Epithelial cell of esophagus (primary cell): ENCODE measurements around the gene EMC1.

Experiments
- DNase-seq: peaks from one replicate; pipeline ENCODE4 v3.0.0; 2010; ENCODE audit warnings: low read depth
- H3K4me3 ChIP-seq: 2 replicates; pipeline ENCODE4 v1.5.1; 2011; ENCODE audit warnings: mild to moderate bottlenecking, low read length, control low read depth
- TF ChIP-seq, protein P1 (sequence below): IDR thresholded peaks from 2 replicates; pipeline ENCODE4 v1.5.1; 2011; ENCODE audit warnings: low read depth, mild to moderate bottlenecking, low read length, control low read depth, inconsistent platforms; ENCODE audit not compliant: insufficient read depth; ENCODE audit errors: missing control alignments

The EMC1 gene

DNA sequence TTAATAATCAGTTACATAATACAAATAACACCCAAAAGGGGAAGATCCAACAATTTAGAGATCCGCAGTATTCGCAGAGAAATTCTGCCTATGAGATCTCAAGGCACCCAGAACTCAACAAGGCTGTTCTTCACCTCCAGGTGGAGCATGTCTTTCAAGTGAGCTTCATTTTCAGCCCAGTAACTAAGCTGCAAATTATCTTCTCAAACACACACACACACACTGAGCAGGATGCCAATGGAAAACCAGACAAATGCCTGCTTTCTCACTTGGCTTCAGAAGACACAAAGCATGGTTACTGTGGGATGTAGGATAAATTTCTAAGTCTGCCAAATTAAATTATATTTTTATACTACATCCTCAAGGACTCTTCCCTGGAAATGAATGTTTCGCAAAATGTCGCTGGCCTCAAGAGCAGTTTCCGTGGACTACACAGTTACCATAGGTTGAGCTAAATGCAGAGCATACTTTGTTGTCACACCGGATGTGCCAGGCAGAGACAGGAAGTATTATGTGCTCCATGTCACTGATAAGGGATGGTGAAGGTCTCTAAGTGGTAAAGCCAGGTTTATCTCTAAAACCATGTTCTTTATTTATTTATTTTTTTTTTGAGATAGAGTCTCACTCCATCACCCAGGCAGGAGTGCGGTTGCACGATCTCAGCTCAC lies 71.6 kb downstream of the EMC1 start:
- no peak overlapping the region for H3K4me3 ChIP-seq
- peak; percentile 24 for DNase-seq
- TF ChIP-seq, protein P1, sequence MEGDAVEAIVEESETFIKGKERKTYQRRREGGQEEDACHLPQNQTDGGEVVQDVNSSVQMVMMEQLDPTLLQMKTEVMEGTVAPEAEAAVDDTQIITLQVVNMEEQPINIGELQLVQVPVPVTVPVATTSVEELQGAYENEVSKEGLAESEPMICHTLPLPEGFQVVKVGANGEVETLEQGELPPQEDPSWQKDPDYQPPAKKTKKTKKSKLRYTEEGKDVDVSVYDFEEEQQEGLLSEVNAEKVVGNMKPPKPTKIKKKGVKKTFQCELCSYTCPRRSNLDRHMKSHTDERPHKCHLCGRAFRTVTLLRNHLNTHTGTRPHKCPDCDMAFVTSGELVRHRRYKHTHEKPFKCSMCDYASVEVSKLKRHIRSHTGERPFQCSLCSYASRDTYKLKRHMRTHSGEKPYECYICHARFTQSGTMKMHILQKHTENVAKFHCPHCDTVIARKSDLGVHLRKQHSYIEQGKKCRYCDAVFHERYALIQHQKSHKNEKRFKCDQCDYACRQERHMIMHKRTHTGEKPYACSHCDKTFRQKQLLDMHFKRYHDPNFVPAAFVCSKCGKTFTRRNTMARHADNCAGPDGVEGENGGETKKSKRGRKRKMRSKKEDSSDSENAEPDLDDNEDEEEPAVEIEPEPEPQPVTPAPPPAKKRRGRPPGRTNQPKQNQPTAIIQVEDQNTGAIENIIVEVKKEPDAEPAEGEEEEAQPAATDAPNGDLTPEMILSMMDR, result peak; percentile 50

DNA sequence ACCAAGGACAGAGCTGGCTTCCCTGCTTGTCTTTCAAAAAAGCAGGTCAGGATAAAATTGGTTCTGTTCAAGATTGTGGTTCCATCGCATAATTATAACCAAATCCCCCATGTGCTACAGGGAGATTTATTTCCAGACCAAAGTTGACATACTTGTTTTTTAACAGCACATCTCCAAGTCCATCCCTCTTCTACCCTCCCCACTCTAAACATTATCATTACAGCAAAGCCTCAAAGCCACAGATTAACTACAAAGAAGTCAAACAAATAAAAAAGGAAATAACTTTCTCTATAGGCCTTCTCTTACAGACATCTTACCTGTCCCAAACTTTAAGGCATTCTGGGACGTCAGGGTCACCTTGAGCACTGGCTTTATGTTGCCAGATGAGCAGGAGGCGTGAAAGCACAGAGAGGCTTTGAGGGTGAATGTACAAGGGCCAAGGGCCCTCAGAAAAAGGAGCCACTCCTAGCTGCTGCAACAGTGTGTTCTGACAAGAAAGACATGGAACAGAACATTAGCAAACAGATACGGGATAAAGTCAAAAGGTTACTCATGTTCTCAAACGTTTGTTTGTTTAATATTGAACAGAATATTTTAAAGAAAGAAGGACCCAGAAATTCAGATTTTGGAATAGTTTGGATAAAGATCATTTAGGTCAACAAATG lies 72.5 kb downstream of the EMC1 start:
- no peak overlapping the region for H3K4me3 ChIP-seq
- TF ChIP-seq, protein P1, result no peak
- DNase-seq, result no peak

DNA sequence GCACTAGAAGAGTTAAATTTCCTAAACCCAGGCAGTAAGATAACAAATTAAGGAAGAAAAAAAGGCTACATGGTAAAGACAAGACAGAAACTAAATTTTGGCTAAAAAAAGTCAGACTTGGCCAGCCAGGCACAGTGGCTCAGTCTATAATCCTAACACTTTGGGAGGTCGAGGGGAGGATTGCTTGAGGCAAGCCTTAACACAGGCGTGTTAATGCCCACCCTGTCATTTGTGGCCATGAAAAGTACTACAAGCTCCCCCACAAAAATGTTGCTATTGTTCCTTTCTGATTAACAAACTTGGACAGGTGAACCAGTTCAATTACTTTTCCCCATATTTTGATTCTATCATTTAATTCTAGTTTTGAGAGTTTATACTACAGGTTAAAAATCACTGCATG lies 73.5 kb downstream of the EMC1 start:
- no peak for DNase-seq
- TF ChIP-seq, protein P1, result no peak
- H3K4me3 ChIP-seq, result no peak overlapping the region

DNA sequence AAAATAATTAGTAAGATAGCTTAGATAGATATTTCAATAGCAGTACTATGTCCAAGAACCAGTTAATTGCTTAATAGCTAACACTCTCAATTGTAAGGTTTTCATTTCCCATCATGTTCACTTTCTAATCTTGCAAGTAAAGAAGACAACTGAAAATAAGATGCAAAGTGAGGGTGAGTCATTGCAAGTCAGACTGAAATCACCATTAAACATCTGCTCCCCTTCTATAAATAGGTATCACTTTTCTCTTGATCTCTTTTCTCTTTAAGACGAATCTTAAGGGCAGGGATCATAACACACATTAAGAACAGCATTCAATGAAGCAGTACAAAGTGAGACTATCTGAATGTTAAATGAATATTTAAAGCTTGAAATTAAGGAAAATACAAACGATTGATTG lies 81.7 kb downstream of the EMC1 start:
- DNase-seq, result peak; percentile 30
- no peak overlapping the region for H3K4me3 ChIP-seq
- TF ChIP-seq, protein P1, result no peak

DNA sequence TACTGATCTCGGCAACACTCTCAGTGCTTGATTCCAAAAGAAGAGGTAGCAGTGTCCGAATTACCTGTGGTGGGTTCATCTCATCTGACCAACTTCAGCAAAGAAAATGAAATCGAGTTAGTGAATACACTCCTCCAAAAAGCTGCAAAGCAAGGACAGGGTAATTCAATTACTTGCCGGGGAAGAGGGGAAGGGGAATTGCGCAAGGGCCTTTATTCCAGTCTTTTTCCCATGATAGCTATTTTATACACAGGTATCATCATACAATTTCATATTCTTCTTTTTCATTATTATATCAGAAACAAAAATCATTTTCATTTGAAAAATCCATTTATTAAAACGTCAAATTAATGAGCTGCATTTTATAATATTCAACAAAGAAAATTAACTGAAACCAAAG lies 84.2 kb downstream of the EMC1 start:
- H3K4me3 ChIP-seq, result no peak overlapping the region
- TF ChIP-seq, protein P1, result no peak
- no peak for DNase-seq

DNA sequence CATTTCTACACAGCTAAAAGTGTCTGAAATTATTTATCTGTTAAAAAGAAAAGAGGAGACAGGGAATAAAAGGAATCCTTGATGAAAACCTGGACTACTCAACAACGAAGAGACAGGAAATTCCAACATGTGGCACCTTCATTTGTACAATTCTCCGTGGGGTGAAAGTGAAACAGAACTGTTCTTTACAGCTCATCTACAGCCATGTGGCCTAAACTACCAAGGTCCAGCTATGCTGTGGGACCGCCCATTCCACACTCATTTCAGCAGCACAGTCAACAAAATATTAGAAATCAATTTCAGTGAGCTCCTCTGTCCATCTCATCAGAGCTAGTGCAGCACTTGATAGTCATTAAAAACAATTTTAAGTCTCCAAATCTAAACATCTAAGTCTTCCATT lies 85.3 kb downstream of the EMC1 start:
- DNase-seq, result no peak
- H3K4me3 ChIP-seq, result no peak overlapping the region
- TF ChIP-seq, protein P1, result no peak
